Activated T-cell treated with anti-CD3 and anti-CD28 coated beads, Interleukin-2, amount 50 U/mL, for 48 hours (primary cell): ENCODE data around the gene ADGRD1.

Source experiments
- DNase-seq, 2 experiments: peaks; one replicate each; pipeline ENCODE4 v3.0.0-alpha.2; 2020

Gene ADGRD1

GRCh38 chr12:131077931-131078391, 124.3 kb downstream of the ADGRD1 start:
- peak in 1 of 2 experiments; percentile 8 for DNase-seq

GRCh38 chr12:131082290-131083194, 128.8 kb downstream of the ADGRD1 start:
- DNase-seq: peak in 1 of 2 experiments; percentile 2

GRCh38 chr12:131084341-131085011, 130.8 kb downstream of the ADGRD1 start:
- DNase-seq: peak in 1 of 2 experiments; percentile 4

- peak in 1 of 2 experiments; percentile 2 for DNase-seq
These were observed 131.6 kb downstream of the ADGRD1 start for GRCh38 chr12:131085125-131085815.

- peak; percentile 12 for DNase-seq
These were observed 132.3 kb downstream of the ADGRD1 start for GRCh38 chr12:131085816-131086591.

- peak; percentile 10 to 11 for DNase-seq
These were observed 133.7 kb downstream of the ADGRD1 start for GRCh38 chr12:131087302-131087818.

- DNase-seq: peak in 1 of 2 experiments; percentile 7
These were observed 134.4 kb downstream of the ADGRD1 start for GRCh38 chr12:131087991-131088700.

GRCh38 chr12:131088701-131089530, 135.2 kb downstream of the ADGRD1 start:
- peak in 1 of 2 experiments; percentile 9 for DNase-seq

GRCh38 chr12:131089531-131090273, 136.0 kb downstream of the ADGRD1 start:
- DNase-seq: peak in 1 of 2 experiments; percentile 11

- peak in 1 of 2 experiments; percentile 12 for DNase-seq
These were observed 136.8 kb downstream of the ADGRD1 start for GRCh38 chr12:131090274-131091210.

- peak; percentile 65 to 69 for DNase-seq
These were observed 137.8 kb downstream of the ADGRD1 start for GRCh38 chr12:131091413-131091975.

- DNase-seq: peak in 1 of 2 experiments; percentile 20
These were observed 138.4 kb downstream of the ADGRD1 start for GRCh38 chr12:131091976-131092691.

- DNase-seq: peak; percentile 49 to 58
These were observed 139.3 kb downstream of the ADGRD1 start for GRCh38 chr12:131092901-131093603.

GRCh38 chr12:131093604-131093955, 139.9 kb downstream of the ADGRD1 start:
- no peak for DNase-seq

- DNase-seq: peak in 1 of 2 experiments; percentile 12
These were observed 140.5 kb downstream of the ADGRD1 start for GRCh38 chr12:131093971-131094830.
